GM19043 (cell line): ENCODE data around the gene CUL4A.
A peak's percentile ranks its signal among the peaks of the same experiment; 100 is the strongest.

Source experiments
- ATAC-seq: cut with Tn5 transposase; IDR thresholded peaks from one replicate; pipeline ENCODE4 v1.9.1; 2021; ENCODE audit warnings: low read depth; ENCODE audit not compliant: unreplicated experiment

The CUL4A gene

GRCh38 chr13:113207460-113207859, 2.0 kb upstream of the CUL4A start:
- no peak for ATAC-seq

GRCh38 chr13:113207890-113208420, 1.5 kb upstream of the CUL4A start:
- ATAC-seq: peak; percentile 0

DNA sequence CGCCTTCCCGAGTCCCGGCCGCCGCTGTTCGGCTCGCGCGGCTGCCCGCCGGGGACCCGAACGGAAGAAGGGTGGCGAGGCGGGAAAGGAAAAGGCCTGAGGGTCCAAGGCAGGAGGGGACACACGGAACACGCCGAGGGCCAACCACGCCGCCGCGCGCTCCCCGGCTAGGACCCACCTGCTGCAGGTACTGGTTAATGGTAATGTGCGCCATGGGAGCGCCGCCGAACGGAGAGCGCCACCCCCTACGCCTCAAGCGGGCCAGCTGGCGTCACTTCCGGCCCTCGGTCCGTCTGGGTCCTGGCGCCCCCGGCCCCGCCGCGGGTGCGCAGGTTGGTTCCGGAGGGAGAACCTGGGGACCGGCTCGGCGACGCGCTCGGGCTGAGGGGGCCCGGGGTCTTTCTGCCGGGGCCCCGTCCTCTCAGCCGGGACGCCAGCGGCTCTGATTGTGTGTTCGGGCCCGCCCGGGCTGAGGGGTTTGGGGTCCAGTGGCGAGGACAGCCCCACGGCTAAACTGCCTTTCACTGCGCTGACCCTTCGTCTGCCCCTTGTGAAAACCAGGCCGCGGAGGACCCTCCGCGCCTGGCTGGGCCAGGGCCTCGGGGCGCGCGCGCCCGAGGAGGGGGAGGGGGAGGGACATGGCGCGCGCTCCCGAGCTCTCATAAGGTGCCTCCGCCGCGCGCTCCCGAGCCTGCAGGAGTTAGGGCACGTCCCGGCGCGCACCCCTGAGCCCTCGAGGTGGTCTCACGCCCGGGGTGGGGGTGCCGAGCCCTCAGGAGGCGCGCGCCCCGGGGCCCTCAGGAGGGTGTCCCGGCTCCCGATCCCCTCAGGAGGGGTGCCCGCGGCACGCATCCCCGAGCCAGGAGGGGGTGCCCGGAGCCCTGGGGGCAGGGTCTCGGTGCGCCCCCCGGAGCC, 735 bp upstream of the CUL4A start, which contains the start of gene PCID2:
TSS of gene PCID2 (minus strand) at position 249 of the 915 bp plus-strand sequence. CDS start at position 214, 35 bp downstream.
- peak; percentile 76 for ATAC-seq

- ATAC-seq: peak; percentile 41
Observed at GRCh38 chr13:113209759-113210421, 477 bp downstream of the CUL4A start.

GRCh38 chr13:113210833-113211232, 1.4 kb downstream of the CUL4A start:
- no peak for ATAC-seq

DNA sequence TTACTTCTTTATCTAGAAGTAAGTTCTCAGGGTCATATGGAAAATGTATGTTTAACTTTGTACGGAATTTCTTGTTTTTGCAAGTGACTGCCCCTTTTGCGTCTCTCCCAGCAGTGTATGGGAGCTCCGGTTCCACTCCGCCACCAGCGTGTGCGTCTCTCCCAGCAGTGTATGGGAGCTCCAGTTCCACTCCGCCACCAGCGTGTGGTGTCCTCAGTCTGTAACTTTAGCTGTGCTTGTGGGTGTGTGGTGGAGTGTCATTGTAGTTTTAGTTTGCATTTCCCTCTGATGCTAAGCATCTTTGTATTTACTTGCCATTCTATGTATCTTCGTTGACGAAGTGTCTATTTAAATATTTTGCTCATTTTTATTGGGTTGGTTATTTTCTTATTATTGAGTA, 2.4 kb downstream of the CUL4A start:
- ATAC-seq: no peak

DNA sequence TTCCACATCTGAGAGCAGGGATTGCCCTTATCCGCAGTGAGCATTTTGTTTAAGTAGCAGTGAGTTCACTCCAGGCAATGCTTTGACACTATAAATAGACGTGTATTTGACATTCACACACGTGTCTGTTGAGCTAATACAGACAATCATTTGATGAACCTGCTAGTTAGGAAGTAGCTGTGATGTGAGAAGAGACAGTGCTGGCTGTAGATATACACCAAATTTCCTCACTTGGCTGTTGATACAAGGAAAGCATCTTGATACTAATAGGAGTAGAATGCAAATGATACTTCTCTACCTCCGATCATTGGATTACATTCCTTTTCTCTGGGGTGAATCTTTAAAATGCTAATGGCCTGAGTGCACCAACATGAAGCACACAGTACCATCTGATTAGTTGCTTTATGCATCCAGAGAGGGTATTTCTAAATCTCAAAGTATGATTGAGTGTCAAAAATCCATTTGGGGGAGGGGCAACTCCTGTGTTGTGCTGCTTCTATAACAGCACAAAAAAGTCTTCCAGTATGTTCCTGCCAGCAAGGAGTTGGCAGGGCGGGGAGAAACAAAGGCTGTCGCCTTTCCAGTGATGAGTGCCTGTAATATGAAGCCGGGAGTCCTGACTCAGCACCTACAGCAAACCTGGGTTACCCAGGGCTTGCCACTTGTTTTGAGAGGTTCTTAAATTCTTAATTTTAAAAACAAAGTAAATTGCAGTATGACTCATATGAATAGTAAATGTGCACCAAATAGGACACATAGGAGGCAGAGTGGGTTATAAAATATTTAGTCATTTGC, 7.0 kb downstream of the CUL4A start:
- ATAC-seq: no peak

- no peak for ATAC-seq
Observed at GRCh38 chr13:113218586-113218985, 9.2 kb downstream of the CUL4A start.

GRCh38 chr13:113219256-113219940, 10.0 kb downstream of the CUL4A start:
- ATAC-seq: no peak

DNA sequence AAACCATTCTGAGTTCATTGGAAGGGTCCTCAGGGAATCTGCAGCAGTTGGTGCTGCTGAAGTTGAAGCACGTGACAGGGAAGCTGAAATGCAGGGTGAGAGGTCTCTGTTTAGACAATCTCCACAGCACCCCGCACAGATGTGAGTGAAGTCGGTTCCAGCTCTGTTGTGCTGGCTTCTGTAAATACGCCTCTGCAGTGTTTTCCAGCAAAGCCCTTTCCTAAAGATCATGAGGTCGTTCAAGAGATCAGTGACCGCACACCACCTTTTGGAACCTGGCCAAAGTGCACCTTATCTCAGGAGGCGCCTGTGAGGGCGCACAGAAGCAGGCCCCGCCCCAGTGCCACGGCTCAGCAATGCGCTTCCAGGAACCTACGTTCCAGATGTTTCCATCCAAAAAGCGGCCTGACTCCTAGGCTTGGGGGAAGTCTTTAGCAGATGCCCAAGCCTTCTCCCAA, 10.8 kb downstream of the CUL4A start:
- ATAC-seq: no peak

- ATAC-seq: no peak
Observed at GRCh38 chr13:113220877-113221276, 11.5 kb downstream of the CUL4A start.

- no peak for ATAC-seq
Observed at GRCh38 chr13:113223070-113223469, 13.7 kb downstream of the CUL4A start.

GRCh38 chr13:113224486-113224885, 15.1 kb downstream of the CUL4A start:
- ATAC-seq: no peak

GRCh38 chr13:113225515-113225914, 16.1 kb downstream of the CUL4A start:
- no peak for ATAC-seq

DNA sequence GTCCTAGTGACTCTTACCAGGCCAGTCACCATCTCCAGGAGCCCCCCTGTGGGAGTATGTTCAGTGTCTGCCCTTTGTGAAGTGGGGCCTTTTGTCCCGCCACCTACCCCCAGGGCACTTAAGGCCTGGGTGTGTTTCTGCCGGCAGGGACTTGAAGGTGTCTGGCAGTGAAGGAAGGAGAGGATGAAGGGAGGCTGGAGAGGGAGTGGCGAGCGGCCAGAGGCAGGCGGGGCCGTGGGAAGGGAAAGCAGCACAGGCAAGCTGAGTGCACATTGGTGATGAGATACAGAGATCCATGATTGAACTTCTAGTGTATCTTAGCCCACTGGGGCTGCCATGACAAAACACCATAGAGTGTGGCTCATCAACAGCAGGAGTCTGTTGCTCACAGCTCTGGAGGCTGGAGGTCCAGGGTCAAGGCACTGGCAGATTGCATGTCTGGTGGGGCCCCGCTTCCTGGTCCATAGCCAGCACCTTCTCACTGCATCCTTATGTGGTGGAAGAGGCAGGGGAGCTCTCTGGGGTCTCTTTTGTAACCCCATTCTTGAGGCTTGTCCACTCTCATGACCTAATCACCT, 17.5 kb downstream of the CUL4A start:
- no peak for ATAC-seq

DNA sequence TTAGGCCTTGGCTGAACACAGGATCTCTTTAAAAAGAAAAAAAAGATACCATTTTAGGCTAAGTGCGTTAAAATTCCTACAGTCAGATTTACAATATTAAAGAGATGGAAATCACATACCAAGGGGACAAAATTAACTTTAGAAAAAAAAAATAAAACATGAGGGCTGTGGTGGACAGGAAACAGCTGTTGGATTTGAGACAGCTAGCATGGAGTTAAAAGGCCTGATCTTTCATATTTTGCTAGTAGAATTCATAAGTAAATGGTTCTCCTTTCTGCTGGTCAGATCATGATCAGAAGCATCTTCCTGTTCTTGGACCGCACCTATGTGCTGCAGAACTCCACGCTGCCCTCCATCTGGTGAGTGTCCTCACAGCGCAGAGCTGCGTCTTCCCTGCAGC, 19.7 kb downstream of the CUL4A start:
- no peak for ATAC-seq

GRCh38 chr13:113229791-113230190, 20.4 kb downstream of the CUL4A start:
- no peak for ATAC-seq

GRCh38 chr13:113231306-113232207, 22.1 kb downstream of the CUL4A start:
- ATAC-seq: no peak
